Superior temporal gyrus (tissue), 1 donor: Measurements from ENCODE around the gene PLIN5.
"Not testable (repeated sequence)": the region's sequence is repeated elsewhere in the genome, so short reads cannot be mapped to it uniquely, and the experiment has no call there.

Source experiments
- DNase-seq: peaks from one replicate; pipeline ENCODE4 v3.0.0-alpha.2; 2016; ENCODE audit errors: extremely low spot score

The PLIN5 gene

DNA sequence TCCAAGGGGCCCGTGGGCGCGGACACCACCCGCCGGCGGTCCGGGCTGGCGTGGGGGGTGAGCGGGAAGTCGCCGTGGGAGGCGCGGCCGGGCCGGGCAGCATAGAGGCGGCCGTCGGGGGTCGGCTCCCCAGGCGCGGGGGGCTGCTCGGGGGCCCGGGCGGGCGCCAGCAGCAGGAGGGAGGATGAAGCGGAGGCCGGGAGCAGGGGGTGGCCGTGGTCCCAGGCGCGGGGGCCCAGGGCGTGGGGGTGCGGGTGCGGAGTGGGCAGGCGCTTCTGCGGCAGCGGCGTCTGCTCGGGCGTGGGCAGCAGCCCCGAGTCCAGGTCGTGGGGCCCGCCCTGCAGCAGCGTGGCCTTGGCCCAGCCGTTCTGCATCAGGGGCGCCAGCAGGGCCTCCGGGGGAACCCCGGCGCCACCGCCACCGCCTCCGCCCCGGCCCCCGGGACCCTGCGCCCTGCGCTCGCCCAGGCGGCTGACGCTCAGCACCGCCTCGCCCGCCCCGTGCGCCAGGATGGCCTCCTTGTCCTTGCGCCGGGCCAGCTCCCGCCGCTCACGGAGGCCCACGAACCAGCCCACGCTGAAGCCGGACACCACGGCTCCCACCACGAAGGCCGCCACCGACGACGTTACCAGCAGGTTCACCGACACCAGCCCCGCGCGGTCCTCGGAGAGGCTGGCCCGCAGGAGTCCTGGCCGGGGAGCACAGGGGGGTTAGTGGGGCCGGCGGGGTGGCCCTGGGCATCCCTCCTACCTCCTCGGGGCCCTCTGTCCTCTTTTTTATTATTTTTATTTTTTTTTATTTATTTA is 9.0 kb upstream of the PLIN5 start:
- no peak for DNase-seq

GRCh38 chr19:4542896-4543841 is 8.1 kb upstream of the PLIN5 start:
- no peak for DNase-seq

DNA sequence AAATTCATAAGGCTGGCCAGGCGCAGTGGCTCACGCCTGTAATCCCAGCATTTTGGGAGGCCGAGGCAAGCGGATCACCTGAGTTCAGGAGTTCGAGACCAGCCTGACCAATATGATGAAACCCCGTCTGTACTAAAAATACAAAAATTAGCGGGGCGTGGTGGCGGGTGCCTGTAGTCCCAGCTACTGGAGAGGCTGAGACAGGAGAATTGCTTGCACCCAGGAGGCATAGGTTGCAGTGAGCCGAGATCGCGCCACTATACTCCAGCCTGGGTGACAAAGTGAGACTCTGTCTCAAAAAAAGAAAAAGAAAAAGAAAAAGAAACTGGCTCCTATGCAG is 6.8 kb upstream of the PLIN5 start:
- not testable (repeated sequence) for DNase-seq

DNA sequence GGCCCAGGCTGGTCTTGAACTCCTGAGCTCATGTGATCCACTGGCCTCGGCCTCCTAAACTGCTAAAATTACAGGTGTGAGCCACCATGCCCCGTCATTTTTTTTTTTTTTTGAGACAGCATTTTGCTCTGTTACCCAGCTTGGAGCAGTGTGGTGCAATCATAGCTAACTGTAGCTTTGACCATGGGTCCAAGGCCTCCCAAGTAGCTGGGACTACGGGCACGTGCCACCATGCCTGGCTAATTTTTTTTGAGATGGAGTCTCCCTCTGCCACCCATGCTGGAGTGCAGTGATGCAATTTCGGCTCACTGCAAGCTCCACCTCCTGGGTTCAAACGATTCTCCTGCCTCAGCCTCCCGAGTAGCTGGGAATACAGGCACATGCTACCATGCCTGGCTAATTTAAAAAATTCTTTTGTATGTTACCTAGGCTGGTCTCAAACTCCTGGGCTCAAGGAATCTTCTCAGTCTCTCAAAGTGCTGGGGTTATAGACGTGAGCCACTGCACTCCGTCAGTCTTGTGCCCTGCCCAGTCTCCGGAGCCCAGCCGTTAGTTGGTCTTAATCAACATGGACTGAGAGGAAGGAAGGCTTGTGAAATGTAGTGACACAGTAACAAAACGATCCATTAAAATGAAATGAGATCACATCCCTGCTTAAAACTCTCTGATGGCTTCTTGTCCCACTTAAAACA is 6.2 kb upstream of the PLIN5 start:
- no peak for DNase-seq

DNA sequence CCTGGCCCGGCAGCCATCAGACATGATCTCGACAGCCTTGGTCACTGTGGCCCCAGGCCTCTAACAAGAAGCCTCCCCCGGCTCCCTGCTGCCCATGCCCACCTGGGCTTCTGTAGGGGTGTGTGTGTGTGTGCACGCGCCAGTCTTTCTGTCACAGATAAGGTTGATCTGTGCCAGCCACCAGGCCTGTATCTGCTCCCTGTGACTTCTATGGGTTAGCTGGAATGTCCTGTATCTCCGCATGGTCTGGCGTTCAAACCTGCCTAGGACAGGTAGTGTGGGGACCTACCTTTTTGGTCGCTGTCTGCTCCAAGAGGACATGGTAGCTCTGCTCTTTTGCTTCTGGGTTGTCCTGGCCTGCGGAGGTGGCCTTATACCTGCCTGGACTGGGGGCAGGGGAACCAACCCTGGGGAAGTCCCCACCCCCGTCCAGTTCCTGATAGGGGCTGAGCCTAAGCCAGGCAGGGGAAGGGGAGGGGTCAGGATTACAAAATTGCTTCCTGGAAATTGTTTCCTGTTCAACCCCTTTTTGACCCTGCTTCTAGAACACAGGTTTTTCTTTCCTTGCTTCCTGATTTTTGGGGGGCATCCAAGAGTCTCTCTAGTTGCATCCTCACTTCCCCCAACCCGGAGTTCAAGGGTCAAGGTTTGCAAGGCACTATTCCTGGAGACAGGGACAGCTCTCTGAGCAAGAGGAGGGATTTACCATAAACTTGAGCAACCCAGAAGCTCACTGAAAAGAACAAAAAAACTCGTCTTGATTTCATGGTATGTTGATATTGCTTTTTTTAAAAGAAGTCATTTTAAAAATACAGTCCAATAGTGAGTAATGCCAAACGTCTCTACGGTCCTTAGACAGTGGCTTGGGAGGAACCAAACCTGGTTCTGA is 4.9 kb upstream of the PLIN5 start, which contains the start of gene LRG1:
TSS of gene LRG1 (minus strand) at position 344 of the 889 bp plus-strand sequence. CDS start at position 321, 23 bp downstream.
- DNase-seq: no peak

DNA sequence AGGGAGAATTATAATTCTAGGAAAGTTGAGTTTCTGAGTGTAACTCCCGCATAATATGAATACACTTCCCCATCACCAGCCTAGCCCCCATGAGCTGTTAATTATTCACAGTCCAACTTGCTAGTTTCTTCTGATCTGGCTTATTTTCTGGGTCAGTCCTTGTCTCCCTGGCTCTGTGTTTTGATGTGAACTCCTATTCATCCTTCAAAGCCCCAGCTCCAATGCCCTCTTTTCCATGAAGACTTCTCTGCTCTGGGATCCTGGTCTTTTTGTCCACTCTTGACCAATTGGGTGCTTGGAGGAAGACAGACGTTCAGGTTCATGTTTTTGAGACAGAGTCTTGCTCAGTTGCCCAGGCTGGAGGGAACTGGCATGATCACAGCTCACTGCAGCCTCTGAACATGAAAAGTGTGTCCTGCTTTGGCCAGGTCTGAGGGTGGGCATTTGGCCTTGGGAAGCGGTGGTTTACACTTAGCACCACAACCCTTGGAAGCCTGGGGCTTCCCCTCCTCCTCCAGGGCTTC is 4.2 kb upstream of the PLIN5 start:
- DNase-seq: no peak

GRCh38 chr19:4538601-4538954 is 3.6 kb upstream of the PLIN5 start:
- no peak for DNase-seq

- no peak for DNase-seq
These were observed 3.1 kb upstream of the PLIN5 start for GRCh38 chr19:4537953-4538600.

DNA sequence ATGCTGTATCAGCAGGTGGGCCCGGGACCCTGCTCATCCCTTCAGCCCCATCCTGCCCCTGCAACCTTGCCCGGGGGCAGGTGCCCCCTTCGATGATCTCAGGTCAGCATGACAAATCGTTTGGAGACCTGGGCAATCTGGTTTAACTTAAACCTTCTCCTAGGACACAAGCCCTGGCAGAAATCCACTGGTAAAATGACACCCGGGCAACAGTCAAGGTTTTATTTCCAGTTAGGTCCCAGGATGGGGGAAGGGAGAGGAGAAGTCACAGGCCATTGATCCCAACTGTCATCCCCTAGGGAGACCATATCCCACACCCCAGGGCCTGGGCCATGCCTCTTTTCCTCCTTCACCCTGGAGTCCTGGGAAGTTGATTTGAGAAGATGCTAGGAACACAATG is 1.8 kb upstream of the PLIN5 start:
- no peak for DNase-seq

- no peak for DNase-seq
These were observed 1.1 kb downstream of the PLIN5 start for GRCh38 chr19:4533835-4534424.

DNA sequence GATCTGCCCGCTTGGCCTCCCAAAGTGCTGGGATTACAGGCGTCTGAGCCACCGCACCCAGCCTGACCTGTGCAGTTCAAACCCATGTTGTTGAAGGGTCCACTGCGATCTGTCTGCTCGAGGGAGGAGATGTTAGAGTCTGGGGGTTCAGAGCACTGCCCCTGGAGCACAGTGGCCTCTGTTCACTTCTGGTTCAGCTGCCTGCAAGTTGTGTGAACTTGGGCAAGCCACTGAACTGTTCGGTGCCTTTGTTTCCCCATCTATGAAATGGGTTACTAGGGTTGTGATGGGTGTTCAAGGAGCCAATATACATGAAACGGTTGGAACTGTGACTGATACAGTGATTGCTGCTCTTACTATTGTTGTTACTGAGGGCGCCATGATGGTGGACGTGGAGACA is 1.7 kb downstream of the PLIN5 start:
- DNase-seq: no peak

- no peak for DNase-seq
These were observed 3.4 kb downstream of the PLIN5 start for GRCh38 chr19:4531562-4532165.

DNA sequence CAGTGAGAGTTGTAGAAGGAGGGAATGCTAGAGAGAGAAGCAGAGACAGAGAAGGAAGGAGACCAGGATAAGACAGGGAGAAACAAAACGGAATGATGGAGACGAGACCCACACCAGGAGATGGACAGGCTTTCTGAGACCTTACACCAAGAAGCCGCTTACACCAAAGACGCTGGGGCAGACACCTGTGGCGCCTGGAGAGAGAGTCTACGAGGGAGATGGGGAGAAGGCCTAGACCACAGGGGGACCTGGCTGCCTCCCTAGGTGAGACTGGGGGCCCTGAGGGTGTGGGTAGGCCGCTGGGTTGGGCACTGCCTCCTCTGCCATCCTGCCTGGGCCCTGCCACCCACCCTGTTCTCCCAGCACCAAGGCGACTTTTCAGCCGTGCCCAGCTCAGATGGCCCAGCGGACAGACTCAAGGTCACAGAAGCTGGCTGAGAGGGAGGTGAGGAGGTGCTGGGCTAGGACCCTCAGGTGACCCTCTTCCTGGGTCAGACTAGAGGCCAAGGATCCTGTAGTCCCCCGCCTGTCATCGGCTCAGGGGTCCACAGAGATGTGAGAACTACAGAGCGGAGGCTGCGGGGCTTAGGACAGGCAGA is 5.0 kb downstream of the PLIN5 start:
- no peak for DNase-seq

DNA sequence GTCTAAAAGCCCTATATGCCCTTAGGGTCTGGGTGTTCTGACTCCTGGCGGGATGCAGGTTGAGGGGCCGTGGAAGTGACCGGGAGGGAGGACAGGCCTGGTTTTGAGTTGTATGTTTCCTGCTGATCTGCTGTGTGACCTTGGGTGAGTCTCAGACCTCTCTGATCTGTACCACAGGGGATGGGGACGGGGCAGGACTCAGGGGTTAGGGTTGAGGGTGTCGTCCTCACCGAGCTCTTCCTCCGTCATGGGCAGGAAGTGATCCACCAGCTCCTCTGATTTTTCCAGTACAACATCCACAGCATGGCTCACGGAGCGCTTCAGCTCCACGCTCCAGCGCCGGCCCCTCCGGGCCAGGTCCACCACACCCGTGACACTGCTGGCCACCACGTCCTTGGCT is 6.2 kb downstream of the PLIN5 start:
- no peak for DNase-seq

DNA sequence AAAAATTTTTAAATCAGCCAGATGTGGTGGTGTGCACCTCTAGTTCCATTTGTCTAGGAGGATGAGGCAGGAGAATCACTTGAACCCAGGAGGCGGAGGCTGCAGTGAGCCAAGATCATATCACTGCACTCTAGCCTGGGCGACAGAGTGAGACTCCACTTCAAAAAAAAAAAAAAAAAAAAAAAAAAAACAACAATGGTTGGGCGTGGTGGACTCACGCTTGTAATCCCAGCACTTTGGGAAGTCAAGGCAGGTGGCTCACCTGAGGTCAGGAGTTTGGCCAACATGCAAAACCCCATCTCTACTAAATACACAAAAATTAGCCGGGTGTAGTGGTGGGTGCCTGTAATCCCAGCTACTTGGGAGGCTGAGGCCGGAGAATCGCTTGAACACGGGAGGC is 7.6 kb downstream of the PLIN5 start:
- not testable (repeated sequence) for DNase-seq

- no peak for DNase-seq
These were observed 9.4 kb downstream of the PLIN5 start for GRCh38 chr19:4525563-4526002.

- DNase-seq: peak; percentile 20
These were observed 10.0 kb downstream of the PLIN5 start for GRCh38 chr19:4524808-4525562.

GRCh38 chr19:4523306-4524110 is 11.5 kb downstream of the PLIN5 start:
- no peak for DNase-seq
